Measurements from ENCODE around the gene TTC24.
"Not testable (repeated sequence)": the region's sequence is repeated elsewhere in the genome, so short reads cannot be mapped to it uniquely, and the experiment has no call there.

Gene TTC24

GRCh38 chr1:156615946-156616345, 36.4 kb downstream of the TTC24 start:
- no peak for DNase-seq

GRCh38 chr1:156616463-156616862, 36.9 kb downstream of the TTC24 start:
- no peak for DNase-seq

GRCh38 chr1:156618853-156619581, 39.5 kb downstream of the TTC24 start, which contains the start of gene HAPLN2:
TSS of gene HAPLN2 (plus strand) at chr1:156619415. CDS start at chr1:156623491, 4,076 bp downstream.
- DNase-seq, result no peak

GRCh38 chr1:156619582-156619955, 40.0 kb downstream of the TTC24 start:
- DNase-seq, result no peak

- DNase-seq, result no peak
These were observed 43.2 kb downstream of the TTC24 start for GRCh38 chr1:156622581-156623297.

GRCh38 chr1:156623946-156624813, 44.7 kb downstream of the TTC24 start:
- peak; percentile 31 to 37 for DNase-seq

GRCh38 chr1:156624814-156625435, 45.4 kb downstream of the TTC24 start:
- DNase-seq, result no peak

GRCh38 chr1:156625436-156626078, 46.0 kb downstream of the TTC24 start:
- peak; percentile 56 to 62 for DNase-seq

GRCh38 chr1:156626079-156626438, 46.5 kb downstream of the TTC24 start:
- no peak for DNase-seq

GRCh38 chr1:156627313-156627880, 47.9 kb downstream of the TTC24 start:
- peak; percentile 15 to 53 for DNase-seq

- no peak for DNase-seq
These were observed 50.4 kb downstream of the TTC24 start for GRCh38 chr1:156629823-156630449.

GRCh38 chr1:156631152-156631551, 51.6 kb downstream of the TTC24 start:
- DNase-seq, result not testable (repeated sequence)

- DNase-seq, result no peak
These were observed 52.8 kb downstream of the TTC24 start for GRCh38 chr1:156632355-156632754.
